ENCODE results near the gene SDC1.

Gene SDC1

GRCh38 chr2:20227894-20228505 lies 3.1 kb upstream of the SDC1 start:
- no peak for DNase-seq

DNA sequence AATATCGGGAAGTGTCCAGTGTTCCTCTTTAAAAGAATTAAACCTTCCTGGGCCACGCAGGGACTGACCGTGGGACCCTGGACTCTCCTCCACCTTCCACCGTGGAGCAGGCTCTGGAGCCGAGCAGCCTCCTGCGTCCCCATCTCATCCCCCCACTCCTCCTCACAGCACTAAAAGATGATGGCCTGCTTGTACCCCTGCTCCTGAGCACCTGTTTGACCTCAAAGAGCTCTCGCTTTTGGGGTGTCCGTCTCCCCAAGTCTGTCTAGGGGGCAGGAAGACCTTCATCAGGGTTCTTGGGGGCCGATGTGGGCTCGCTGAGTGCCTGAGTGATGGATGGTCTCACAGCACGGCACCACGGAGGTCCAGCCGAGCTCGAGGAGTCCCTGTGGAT lies 1.2 kb upstream of the SDC1 start:
- no peak for DNase-seq

GRCh38 chr2:20225294-20226151 lies 593 bp upstream of the SDC1 start:
- peak; percentile 46 to 69 for DNase-seq

DNA sequence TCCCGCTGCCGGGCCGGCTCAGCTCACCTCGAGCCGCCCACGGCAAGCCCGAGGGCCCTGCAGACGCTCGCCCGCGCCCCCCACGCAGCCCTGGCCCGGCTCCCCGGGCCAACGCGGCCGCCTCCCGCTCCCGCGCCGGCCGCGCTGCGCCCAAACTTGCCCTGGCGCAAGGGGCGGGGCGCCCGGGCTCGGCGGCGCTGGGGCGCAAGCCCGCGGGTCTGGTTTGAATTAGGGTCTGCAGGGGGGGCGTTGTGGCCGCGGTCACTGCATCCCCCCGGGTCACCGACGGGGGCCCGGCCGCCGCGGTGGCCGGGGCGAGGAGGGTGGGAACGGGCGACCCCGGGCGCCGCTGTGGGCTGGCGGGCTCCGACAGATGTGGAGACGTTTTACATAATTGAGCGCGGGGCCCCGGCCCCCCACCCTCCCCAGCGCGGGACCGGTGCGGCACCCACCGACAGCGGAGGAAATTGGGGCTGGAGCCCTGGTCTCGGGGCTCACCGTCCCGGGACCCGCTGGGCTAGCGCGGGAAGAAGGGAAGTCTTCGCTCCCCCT lies 690 bp downstream of the SDC1 start:
- peak in 1 of 2 experiments; percentile 38 for DNase-seq

DNA sequence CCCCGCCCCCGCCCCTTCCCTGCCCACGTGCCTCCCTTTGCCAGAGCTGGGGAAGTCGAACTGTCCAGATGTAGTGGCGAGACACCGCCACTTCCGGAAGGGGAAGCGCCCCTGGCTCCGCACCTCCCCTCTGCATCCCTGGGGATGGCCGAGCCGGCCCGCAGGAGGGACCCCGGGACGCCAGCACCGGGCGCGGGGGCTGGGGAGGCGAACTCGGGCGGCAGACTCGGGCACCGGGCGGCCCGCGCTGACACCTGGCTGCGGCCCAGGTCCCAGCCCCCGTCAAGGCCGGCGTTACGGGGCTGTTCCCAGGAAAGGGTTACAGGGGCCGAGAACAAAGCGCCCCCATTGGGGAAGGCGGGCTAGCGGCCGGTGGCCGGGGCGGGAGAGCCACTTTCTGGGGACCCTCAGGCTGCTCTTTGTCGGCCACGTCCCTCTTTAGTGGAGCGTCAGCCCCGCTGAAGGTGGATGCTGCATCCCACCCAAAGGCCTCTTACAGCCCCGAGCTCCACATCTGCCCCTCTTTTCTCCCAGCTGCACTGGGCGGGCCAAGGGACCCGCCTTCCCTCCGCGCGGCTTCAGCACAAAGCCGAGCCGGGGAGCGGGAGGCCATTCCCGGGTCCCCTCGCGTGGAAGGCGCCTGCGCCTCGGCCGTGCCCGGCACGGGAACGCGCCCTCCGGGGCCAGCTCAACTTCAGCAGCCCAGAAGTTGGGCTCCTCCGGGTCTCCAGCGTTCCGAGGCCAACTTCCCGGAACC lies 1.3 kb downstream of the SDC1 start:
- peak; percentile 70 to 74 for DNase-seq

- no peak for DNase-seq
These were observed 2.0 kb downstream of the SDC1 start for GRCh38 chr2:20222769-20223406.

DNA sequence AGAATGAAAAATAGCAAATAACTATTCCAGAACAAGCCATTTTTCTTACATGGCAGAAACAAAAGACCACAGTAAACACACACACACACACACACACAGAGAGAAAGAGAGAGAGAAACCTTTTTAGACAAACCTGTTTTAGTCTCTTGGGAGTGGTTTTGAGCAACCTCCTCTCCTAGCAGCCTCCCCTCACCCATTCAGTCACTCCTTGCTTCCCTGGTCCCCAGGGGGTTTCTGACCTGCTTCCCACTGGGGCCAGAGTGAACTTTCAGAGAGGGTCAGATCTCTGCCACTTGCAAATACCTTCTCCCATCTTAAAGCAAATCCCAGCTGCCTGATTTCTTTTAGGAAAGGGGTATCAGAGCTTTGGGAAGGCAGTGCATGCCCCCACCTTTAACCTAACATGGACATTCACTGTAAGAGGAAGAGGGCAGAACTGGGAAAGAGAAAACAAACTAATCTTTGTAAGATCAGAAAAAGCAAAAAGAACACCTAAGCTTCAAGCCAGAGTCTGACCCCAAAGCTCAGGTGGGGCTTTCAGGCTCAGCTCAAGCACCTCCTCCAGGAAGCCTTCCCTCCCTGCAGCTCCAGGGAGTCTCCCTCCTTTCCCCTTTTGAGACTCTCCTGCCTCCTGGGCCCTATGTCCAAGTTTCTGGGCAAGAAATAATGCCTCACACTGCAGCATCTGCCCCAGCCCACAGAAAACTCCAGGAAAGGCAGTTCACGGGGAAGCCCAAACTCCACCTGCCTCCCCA lies 2.7 kb downstream of the SDC1 start:
- DNase-seq, result no peak

DNA sequence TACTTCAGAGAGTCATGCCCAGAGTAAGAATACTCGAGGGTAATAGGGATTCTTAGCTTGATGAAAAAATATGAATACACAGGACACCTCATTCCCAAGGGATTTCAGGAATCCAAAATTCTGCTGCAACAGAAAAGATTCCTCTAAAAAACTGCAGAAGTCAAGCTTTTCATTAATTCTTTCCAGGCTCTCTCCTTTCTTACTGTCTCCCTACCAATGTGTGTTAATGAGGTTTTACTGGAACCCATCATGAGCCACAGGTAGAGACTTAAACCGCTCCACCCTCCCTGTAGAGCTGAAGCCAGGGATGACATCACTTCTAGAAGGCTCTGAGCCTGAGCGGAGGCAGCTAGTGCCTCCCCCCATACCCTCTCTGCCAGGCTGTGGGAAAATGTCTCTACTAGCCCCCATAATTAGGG lies 3.4 kb downstream of the SDC1 start:
- DNase-seq, result no peak

DNA sequence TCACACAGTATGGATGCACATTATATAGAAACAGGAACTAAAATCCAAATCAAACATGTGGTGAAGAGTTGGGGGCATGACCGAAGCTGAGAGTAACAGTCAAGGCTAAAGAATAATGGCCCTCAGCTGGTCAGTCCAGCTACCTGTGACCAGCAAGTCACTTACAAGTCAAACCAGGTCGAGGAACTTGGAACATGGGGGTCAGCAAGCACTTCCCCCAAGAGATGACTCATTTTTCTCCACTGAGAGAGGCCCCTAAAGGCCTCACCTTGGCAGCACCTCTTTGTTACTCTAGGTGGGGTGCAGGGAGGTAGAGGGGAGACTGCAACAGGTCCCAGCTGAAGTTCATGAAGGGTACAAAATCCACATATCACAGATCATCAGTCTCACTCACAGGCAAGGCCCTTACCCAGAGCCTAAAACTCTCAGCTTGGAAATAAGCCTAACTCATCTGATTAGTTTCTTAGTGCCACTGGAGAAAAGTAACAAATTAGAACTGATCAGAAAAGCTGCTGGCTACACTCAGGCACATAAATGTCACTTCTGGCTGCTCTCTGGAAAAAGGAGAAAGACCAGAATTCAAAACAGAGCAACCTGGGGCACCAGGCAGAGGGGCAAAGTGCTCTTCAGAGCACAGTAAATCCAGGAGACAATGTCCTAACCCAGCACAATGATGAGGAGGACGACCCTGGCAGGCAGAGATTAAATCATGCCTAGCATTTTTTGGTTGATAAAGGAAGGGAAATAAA lies 4.0 kb downstream of the SDC1 start:
- no peak for DNase-seq

DNA sequence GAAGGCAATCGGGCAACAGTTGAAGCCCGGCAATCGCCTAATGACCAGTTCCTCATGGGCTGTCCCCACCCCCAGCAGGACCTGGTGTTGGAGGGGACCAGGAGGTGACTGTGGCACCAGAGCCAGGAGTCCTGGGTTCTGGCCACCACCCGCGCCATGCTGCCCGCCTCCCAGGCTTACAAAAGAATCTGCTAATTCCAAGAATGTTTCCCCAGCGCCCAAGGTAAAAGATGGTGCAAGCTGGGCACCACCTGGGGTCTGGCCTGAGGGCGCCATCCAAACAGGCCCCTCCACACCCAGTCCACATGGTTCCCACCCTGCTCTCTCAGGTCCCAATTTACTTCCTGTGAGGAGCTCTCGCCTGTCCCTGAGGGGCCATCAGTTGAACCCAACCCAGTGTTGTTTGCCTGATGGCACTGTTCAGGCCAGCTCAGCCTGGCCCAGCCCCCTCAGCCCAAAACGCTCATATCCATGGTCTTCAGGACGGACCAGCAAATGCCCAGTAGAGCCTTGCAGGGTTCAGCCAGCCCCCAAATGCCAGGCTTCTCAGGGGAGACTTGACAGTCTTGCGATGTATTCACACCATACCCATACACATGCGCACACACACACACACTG lies 5.1 kb downstream of the SDC1 start:
- DNase-seq, result no peak

- DNase-seq, result no peak
These were observed 6.3 kb downstream of the SDC1 start for GRCh38 chr2:20218331-20219320.

GRCh38 chr2:20217041-20217970 lies 7.6 kb downstream of the SDC1 start:
- no peak for DNase-seq

DNA sequence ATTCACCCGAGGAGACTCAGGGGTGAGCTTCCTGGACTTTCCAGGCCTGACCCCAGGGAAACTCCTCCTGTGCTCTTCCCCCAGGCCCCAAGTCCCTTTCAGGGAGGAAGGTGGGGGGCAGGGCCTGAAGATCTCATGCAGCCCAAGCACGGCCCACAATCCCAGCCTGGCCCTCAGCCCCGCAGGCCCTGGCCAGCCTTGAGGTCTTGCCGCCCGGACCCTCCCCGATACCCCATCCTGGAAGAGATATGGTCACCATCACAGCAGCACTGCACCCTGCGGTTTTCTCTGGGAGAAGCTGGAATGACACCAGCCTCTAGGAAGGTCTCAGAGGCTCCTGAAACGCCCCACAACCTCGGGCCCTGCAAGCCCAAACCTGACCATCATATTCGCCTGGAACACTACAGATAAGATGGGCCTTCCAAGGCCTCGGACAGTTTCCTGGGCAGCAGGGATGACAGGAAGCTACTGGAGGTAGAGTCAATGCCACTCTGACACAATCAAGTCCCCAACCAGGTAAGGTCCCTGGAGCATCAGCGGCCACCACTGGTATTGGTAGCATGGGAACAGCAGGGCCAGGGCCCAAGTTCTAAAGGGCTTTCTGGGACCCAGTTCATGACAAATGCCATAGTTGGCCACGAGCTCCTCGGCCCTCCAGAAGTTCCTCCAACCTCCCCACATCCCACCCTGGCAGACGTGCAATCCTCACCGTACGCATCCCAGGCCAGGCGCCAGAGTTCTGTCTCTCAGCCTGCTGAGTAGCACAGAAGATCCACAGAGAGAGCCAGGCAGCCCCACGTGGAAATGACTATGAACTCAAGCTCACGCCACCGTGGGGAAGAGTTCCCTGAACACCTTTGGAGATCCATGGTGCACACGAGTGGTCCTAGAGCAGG lies 8.6 kb downstream of the SDC1 start:
- no peak for DNase-seq

DNA sequence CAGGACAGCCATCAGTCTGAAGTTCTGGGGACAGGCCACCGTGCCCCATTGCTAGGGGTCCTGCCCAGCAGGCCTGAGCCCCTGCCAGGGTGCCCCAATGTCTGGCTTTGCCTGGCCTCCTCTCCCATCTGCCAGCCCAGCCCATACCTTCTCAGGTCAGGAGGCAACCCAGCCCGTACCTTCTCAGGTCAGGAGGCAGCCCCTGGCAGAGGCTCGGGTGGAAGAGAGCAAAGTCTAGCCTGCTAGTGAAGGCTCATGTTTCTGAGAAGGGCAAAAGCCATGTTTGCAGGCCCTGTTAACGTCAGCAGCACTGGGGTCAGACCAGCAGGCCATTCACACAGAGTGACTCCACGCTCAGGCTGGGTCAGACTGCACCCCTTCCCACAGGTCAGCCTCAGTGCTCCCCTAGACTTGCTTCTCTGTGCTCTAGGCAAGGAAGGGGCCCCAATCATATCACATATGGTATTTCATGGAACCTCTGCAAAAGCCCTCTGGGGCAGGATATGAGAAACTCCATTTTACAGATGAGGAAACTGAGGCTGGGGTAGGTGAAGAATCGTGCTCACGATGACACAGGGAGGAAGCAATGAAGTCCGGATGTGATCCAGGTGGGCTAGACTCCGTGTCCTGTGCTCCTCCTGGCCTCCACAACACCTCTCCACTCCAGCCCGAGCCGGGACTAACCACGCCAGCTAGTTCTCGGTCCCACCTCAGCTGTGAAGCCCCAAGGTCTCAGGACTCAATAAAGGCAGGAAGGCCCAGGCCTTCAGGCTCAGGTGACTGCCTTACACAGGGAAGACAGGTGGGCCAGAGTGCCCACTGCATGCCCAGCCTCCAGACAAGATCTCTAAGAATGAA lies 9.5 kb downstream of the SDC1 start:
- DNase-seq, result no peak

GRCh38 chr2:20214566-20215182 lies 10.3 kb downstream of the SDC1 start:
- DNase-seq, result no peak

All from SW 1271 (cell line).